22Rv1 (cell line): ENCODE measurements around the gene PCBD2.
"Not testable (repeated sequence)": the region's sequence is repeated elsewhere in the genome, so short reads cannot be mapped to it uniquely, and the experiment has no call there.

Experiments used
- H3K27ac ChIP-seq: fragments of 450-650 bp; 2 replicates; pipeline ENCODE4 v1.5.1; 2017
- ZFX ChIP-seq: fragments of 450-650 bp; IDR thresholded peaks from 2 replicates; pipeline ENCODE4 v1.6.1; 2017; ENCODE audit warnings: antibody characterized with exemption, borderline replicate concordance
- TF ChIP-seq, protein P1 (sequence below): fragments of 450-650 bp; IDR thresholded peaks from 2 replicates; pipeline ENCODE4 v1.5.1; 2017; ENCODE audit warnings: mild to moderate bottlenecking

PCBD2 gene

GRCh38 chr5:134904610-134905245, at the start of gene PCBD2:
PCBD2 (plus strand) TSS chr5:134905131; CDS start chr5:134905140, 9 bp downstream.
- TF ChIP-seq ZFX: no peak
- TF ChIP-seq, protein P1, sequence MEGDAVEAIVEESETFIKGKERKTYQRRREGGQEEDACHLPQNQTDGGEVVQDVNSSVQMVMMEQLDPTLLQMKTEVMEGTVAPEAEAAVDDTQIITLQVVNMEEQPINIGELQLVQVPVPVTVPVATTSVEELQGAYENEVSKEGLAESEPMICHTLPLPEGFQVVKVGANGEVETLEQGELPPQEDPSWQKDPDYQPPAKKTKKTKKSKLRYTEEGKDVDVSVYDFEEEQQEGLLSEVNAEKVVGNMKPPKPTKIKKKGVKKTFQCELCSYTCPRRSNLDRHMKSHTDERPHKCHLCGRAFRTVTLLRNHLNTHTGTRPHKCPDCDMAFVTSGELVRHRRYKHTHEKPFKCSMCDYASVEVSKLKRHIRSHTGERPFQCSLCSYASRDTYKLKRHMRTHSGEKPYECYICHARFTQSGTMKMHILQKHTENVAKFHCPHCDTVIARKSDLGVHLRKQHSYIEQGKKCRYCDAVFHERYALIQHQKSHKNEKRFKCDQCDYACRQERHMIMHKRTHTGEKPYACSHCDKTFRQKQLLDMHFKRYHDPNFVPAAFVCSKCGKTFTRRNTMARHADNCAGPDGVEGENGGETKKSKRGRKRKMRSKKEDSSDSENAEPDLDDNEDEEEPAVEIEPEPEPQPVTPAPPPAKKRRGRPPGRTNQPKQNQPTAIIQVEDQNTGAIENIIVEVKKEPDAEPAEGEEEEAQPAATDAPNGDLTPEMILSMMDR: peak; percentile 96
- peak within 1 kb of the TSS; percentile 100 for H3K27ac ChIP-seq

DNA sequence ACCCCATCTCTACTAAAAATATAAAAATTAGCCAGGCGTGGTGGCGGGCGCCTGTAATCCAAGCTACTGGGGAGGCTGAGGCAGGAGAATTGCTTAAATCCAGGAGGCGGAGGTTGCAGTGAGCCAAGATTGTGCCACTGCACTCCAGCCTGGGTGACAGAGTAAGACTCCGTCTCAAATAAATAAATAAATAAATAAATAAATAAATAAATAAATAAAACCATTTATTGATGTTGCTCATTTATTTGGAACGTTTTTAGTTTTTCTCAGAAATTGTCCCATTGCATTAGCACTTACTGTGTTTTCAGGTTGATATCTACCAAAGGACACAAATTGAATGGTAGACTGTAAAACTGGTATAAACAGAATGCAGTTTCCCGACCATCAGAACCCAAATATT, 48.5 kb upstream of the PCBD2 start:
- H3K27ac ChIP-seq: not testable (repeated sequence)

- no peak overlapping the region for H3K27ac ChIP-seq
- TF ChIP-seq, protein P1: no peak
- no peak for TF ChIP-seq ZFX
Observed at GRCh38 chr5:134857401-134857800, 47.5 kb upstream of the PCBD2 start.

DNA sequence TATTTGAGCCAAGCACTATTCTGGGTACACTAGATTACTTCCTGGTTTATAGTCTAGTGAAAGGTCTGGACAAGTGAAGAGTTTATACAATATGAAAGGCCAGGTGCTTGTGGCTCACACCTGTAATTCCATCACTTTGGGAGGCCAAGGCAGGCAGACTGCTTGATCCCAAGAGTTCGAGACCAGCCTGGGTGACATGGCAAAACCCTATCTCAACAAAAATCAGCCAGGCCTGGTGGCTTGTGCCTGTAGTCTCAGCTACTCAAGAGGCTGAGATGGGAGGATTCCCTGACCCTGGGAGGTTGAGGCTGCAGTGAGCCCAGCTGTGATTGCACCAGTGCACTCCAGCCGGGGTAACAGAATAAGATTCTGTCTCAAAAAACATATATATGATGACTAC, 40.2 kb upstream of the PCBD2 start:
- H3K27ac ChIP-seq: no peak overlapping the region
- TF ChIP-seq, protein P1: no peak
- TF ChIP-seq ZFX: no peak

DNA sequence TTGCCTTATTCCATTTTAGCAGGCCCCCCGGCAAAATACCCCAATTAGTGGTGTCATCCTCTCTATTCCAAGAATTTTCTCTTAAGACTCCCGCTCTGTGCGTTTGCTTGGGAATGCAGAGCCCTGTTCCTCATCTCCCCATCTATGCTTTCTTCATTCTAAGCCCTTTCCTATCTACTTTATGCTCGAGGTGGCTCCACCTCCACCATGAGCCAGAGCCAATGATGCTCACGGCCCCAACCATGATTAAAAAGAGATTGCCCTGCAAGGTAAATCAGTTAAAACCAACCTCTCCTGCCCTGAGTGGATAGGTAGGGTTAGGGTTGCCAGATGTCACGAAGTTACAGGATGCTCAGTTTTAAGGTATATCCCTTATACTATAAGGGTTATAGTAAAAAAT, 31.4 kb upstream of the PCBD2 start:
- TF ChIP-seq, protein P1: no peak
- TF ChIP-seq ZFX: no peak
- peak overlapping the region; percentile 84 for H3K27ac ChIP-seq

- TF ChIP-seq, protein P1: no peak
- no peak for TF ChIP-seq ZFX
- H3K27ac ChIP-seq: peak within 1 kb of the TSS; percentile 84
Observed at GRCh38 chr5:134873987-134874830, 30.7 kb upstream of the PCBD2 start, which contains the start of gene TXNDC15. TXNDC15 (plus strand) TSS chr5:134874371; CDS start chr5:134874428, 57 bp downstream.

- TF ChIP-seq ZFX: no peak
- TF ChIP-seq, protein P1: no peak
- peak overlapping the region; percentile 84 for H3K27ac ChIP-seq
Observed at GRCh38 chr5:134874831-134875655, 29.9 kb upstream of the PCBD2 start.
